ENCODE measurements around the gene L1TD1. TPM values are rescaled to one million over a fixed set of nuclear protein-coding genes. Genes with fewer than 3 reads are reported as not detected.
"Not testable (repeated sequence)": the region's sequence is repeated elsewhere in the genome, so short reads cannot be mapped to it uniquely, and the experiment has no call there.

L1TD1 gene
- polyA plus RNA-seq, 1 donor from 2014 or later, result not detected

GRCh38 chr1:62180639-62181038 lies 14.0 kb upstream of the L1TD1 start:
- H3K4me3 ChIP-seq (ENCODE audit: low read length), result no peak overlapping the region
- no peaks in the 10 kb centered on the region for H3K27me3 ChIP-seq (ENCODE audit: insufficient read depth, low read depth, low read length)
- TF ChIP-seq MXI1 (conservative IDR thresholded peaks at IDR 0.05; ENCODE audit: poor library complexity, severe bottlenecking) (no peak), TAF1 (IDR thresholded peaks at IDR 0.05; ENCODE audit: low read depth) (no peak), REST (IDR thresholded peaks at IDR 0.05; ENCODE audit: borderline replicate concordance) (no peak), SMC3 (conservative IDR thresholded peaks at IDR 0.05; ENCODE audit: poor library complexity) (no peak), EP300 (conservative IDR thresholded peaks at IDR 0.05; ENCODE audit: poor library complexity, severe bottlenecking) (no peak), CTCF (IDR thresholded peaks at IDR 0.05; ENCODE audit: poor library complexity, severe bottlenecking) (no peak), POLR2AphosphoS5 (IDR thresholded peaks at IDR 0.05) (no peak), EZH2 (IDR thresholded peaks at IDR 0.05; ENCODE audit: borderline replicate concordance, insufficient read depth, low read length, poor library complexity, severe bottlenecking) (no peak), RAD21 (conservative IDR thresholded peaks at IDR 0.05) (no peak)
- no peaks in the 10 kb centered on the region for H3K36me3 ChIP-seq (ENCODE audit: insufficient read depth, low read length)
- no peak overlapping the region for H3K27ac ChIP-seq (ENCODE audit: low read length)
- H2AFZ ChIP-seq (ENCODE audit: low read depth, low read length), result no peak overlapping the region
- no peaks in the 10 kb centered on the region for H3K9me2 ChIP-seq (ENCODE audit: insufficient read depth, low read length)
- H3K4me2 ChIP-seq (ENCODE audit: low read length), result no peak overlapping the region
- H3K79me2 ChIP-seq (replicated peaks; ENCODE audit: insufficient read depth, low read length), result no peaks in the 10 kb centered on the region
- H3F3A ChIP-seq (ENCODE audit: insufficient read depth, low read length, poor library complexity, severe bottlenecking), result no peaks in the 10 kb centered on the region
- no peak overlapping the region for H3K9ac ChIP-seq (ENCODE audit: low read length)
- H3K9me3 ChIP-seq (ENCODE audit: low read length), result no peaks in the 10 kb centered on the region
- H4K20me1 ChIP-seq (ENCODE audit: insufficient read depth), result no peaks in the 10 kb centered on the region

- no peaks in the 10 kb centered on the region for H4K20me1 ChIP-seq (ENCODE audit: insufficient read depth)
- H3K27ac ChIP-seq (ENCODE audit: low read length), result peak overlapping the region; percentile 73
- H3K4me2 ChIP-seq (ENCODE audit: low read length), result no peak overlapping the region
- H3K9me3 ChIP-seq (ENCODE audit: low read length), result no peaks in the 10 kb centered on the region
- H3K79me2 ChIP-seq (replicated peaks; ENCODE audit: insufficient read depth, low read length), result no peaks in the 10 kb centered on the region
- H2AFZ ChIP-seq (ENCODE audit: low read depth, low read length), result peak overlapping the region; percentile 27
- peak overlapping the region; percentile 38 for H3K9ac ChIP-seq (ENCODE audit: low read length)
- no peaks in the 10 kb centered on the region for H3K9me2 ChIP-seq (ENCODE audit: insufficient read depth, low read length)
- H3F3A ChIP-seq (ENCODE audit: insufficient read depth, low read length, poor library complexity, severe bottlenecking), result no peaks in the 10 kb centered on the region
- H3K27me3 ChIP-seq (ENCODE audit: insufficient read depth, low read depth, low read length), result no peaks in the 10 kb centered on the region
- no peaks in the 10 kb centered on the region for H3K36me3 ChIP-seq (ENCODE audit: insufficient read depth, low read length)
- no peak for TF ChIP-seq EZH2 (IDR thresholded peaks at IDR 0.05; ENCODE audit: borderline replicate concordance, insufficient read depth, low read length, poor library complexity, severe bottlenecking)
- no peak for TF ChIP-seq TAF1 (IDR thresholded peaks at IDR 0.05; ENCODE audit: low read depth)
- TF ChIP-seq CTCF (IDR thresholded peaks at IDR 0.05; ENCODE audit: poor library complexity, severe bottlenecking), result no peak
- TF ChIP-seq REST (IDR thresholded peaks at IDR 0.05; ENCODE audit: borderline replicate concordance), result no peak
- TF ChIP-seq SMC3 (conservative IDR thresholded peaks at IDR 0.05; ENCODE audit: poor library complexity), result no peak
- no peak for TF ChIP-seq POLR2AphosphoS5 (IDR thresholded peaks at IDR 0.05)
- no peak for TF ChIP-seq RAD21 (conservative IDR thresholded peaks at IDR 0.05)
- no peak for TF ChIP-seq MXI1 (conservative IDR thresholded peaks at IDR 0.05; ENCODE audit: poor library complexity, severe bottlenecking)
- no peak for TF ChIP-seq EP300 (conservative IDR thresholded peaks at IDR 0.05; ENCODE audit: poor library complexity, severe bottlenecking)
- H3K4me3 ChIP-seq (ENCODE audit: low read length), result peak overlapping the region; percentile 50
Measured at GRCh38 chr1:62181532-62181931, 13.1 kb upstream of the L1TD1 start.

- H3K27ac ChIP-seq (ENCODE audit: low read length), result peak overlapping the region; percentile 73
- H4K20me1 ChIP-seq (ENCODE audit: insufficient read depth); H3K4me2 ChIP-seq (ENCODE audit: low read length); H3K36me3 ChIP-seq (ENCODE audit: insufficient read depth, low read length); H3F3A ChIP-seq (ENCODE audit: insufficient read depth, low read length, poor library complexity, severe bottlenecking); H3K27me3 ChIP-seq (ENCODE audit: insufficient read depth, low read depth, low read length); H3K9me2 ChIP-seq (ENCODE audit: insufficient read depth, low read length); H2AFZ ChIP-seq (ENCODE audit: low read depth, low read length); H3K9me3 ChIP-seq (ENCODE audit: low read length); H3K79me2 ChIP-seq (replicated peaks; ENCODE audit: insufficient read depth, low read length): not testable (repeated sequence)
- H3K9ac ChIP-seq (ENCODE audit: low read length), result peak overlapping the region; percentile 36
- H3K4me3 ChIP-seq (ENCODE audit: low read length), result peak overlapping the region; percentile 50
Measured at GRCh38 chr1:62182157-62182556, 12.5 kb upstream of the L1TD1 start.

Measured in neural cell (in vitro differentiated cells).